Muscle layer of duodenum (tissue), 2 donors: ENCODE measurements around the gene SDE2.
"Not testable (repeated sequence)": the region's sequence is repeated elsewhere in the genome, so short reads cannot be mapped to it uniquely, and the experiment has no call there.

Source experiments
- H3K27ac ChIP-seq: one replicate; pipeline ENCODE4 v1.7.0; 2013; ENCODE audit warnings: mild to moderate bottlenecking, low read length
- H3K27me3 ChIP-seq: one replicate; pipeline ENCODE4 v1.7.0; 2013; ENCODE audit warnings: low read depth, mild to moderate bottlenecking, control low read depth, low read length
- H3K36me3 ChIP-seq, 2 donors: one replicate each; pipeline ENCODE4 v1.7.0; 2013; ENCODE audit warnings: low read length in 2 of 2, control low read depth in 1 of 2, mild to moderate bottlenecking in 1 of 2; ENCODE audit not compliant: insufficient read depth in 2 of 2, control insufficient read depth in 1 of 2
- H3K4me1 ChIP-seq, 2 donors: one replicate each; pipeline ENCODE4 v1.7.0; 2013; ENCODE audit warnings: low read length in 2 of 2, mild to moderate bottlenecking in 2 of 2, control low read depth in 1 of 2, moderate library complexity in 1 of 2; ENCODE audit not compliant: insufficient read depth in 2 of 2, control insufficient read depth in 1 of 2
- H3K4me3 ChIP-seq, 2 donors: one replicate each; pipeline ENCODE4 v1.7.0; 2013; ENCODE audit warnings: low read length in 2 of 2, low read depth in 1 of 2, mild to moderate bottlenecking in 1 of 2
- H3K9me3 ChIP-seq, 2 donors: one replicate each; pipeline ENCODE4 v1.7.0; 2013; ENCODE audit warnings: low read length in 2 of 2, control low read depth in 1 of 2, mild to moderate bottlenecking in 1 of 2; ENCODE audit not compliant: control insufficient read depth in 1 of 2
- donor health status: healthy.

The SDE2 gene

GRCh38 chr1:225972344-225973152 is 26.6 kb downstream of the SDE2 start:
- no peak overlapping the region for H3K4me3 ChIP-seq
- H3K27me3 ChIP-seq, result no peaks in the 10 kb centered on the region
- H3K9me3 ChIP-seq, result no peaks in the 10 kb centered on the region
- H3K27ac ChIP-seq, result no peak overlapping the region
- peaks cover 0 to 4% of the 10 kb centered on the region in 2 donors for H3K36me3 ChIP-seq
- H3K4me1 ChIP-seq, result no peaks in the 10 kb centered on the region

- not testable (repeated sequence) for H3K4me1 ChIP-seq, H3K27me3 ChIP-seq, H3K9me3 ChIP-seq, H3K4me3 ChIP-seq, H3K36me3 ChIP-seq, H3K27ac ChIP-seq
Measured at GRCh38 chr1:225970592-225971157, 28.5 kb downstream of the SDE2 start.

GRCh38 chr1:225969751-225970150 is 29.4 kb downstream of the SDE2 start:
- not testable (repeated sequence) for H3K4me1 ChIP-seq, H3K27ac ChIP-seq, H3K9me3 ChIP-seq, H3K36me3 ChIP-seq, H3K27me3 ChIP-seq, H3K4me3 ChIP-seq

- no peak overlapping the region for H3K27ac ChIP-seq
- no peaks in the 10 kb centered on the region for H3K9me3 ChIP-seq
- H3K27me3 ChIP-seq, result no peaks in the 10 kb centered on the region
- no peak overlapping the region for H3K4me3 ChIP-seq
- no peaks in the 10 kb centered on the region for H3K4me1 ChIP-seq
- H3K36me3 ChIP-seq, result no peaks in the 10 kb centered on the region
Measured at GRCh38 chr1:225965231-225965630, 33.9 kb downstream of the SDE2 start.

- Histone ChIP-seq H3K9me3 (no peaks in the 10 kb centered on the region), H3K36me3 (no peaks in the 10 kb centered on the region), H3K4me1 (no peaks in the 10 kb centered on the region), H3K27me3 (no peaks in the 10 kb centered on the region), H3K4me3 (no peak overlapping the region), H3K27ac (no peak overlapping the region)
Measured at GRCh38 chr1:225963735-225964530, 35.2 kb downstream of the SDE2 start.

GRCh38 chr1:225962440-225962975 is 36.6 kb downstream of the SDE2 start:
- Histone ChIP-seq H3K27me3 (no peaks in the 10 kb centered on the region), H3K36me3 (no peaks in the 10 kb centered on the region), H3K4me1 (no peaks in the 10 kb centered on the region)

GRCh38 chr1:225961659-225962439 is 37.3 kb downstream of the SDE2 start:
- Histone ChIP-seq H3K27me3 (no peaks in the 10 kb centered on the region), H3K9me3 (no peaks in the 10 kb centered on the region), H3K27ac (no peak overlapping the region), H3K4me3 (no peak overlapping the region), H3K36me3 (no peaks in the 10 kb centered on the region), H3K4me1 (no peaks in the 10 kb centered on the region)

More at GRCh38 chr1:225962440-225962975, 36.6 kb downstream of the SDE2 start:
- no peak overlapping the region for H3K27ac ChIP-seq
- no peaks in the 10 kb centered on the region for H3K9me3 ChIP-seq
- no peak overlapping the region for H3K4me3 ChIP-seq

GRCh38 chr1:225958041-225958440 is 41.1 kb downstream of the SDE2 start:
- H3K9me3 ChIP-seq, result no peaks in the 10 kb centered on the region
- H3K4me1 ChIP-seq, result no peaks in the 10 kb centered on the region
- H3K27me3 ChIP-seq, result no peaks in the 10 kb centered on the region
- no peak overlapping the region for H3K4me3 ChIP-seq
- H3K27ac ChIP-seq, result no peak overlapping the region
- H3K36me3 ChIP-seq, result no peaks in the 10 kb centered on the region

GRCh38 chr1:225954753-225955152 is 44.4 kb downstream of the SDE2 start:
- no peaks in the 10 kb centered on the region for H3K27me3 ChIP-seq
- H3K9me3 ChIP-seq, result no peaks in the 10 kb centered on the region
- no peaks in the 10 kb centered on the region for H3K36me3 ChIP-seq
- H3K27ac ChIP-seq, result no peak overlapping the region
- H3K4me3 ChIP-seq, result no peak overlapping the region
- no peaks in the 10 kb centered on the region for H3K4me1 ChIP-seq

GRCh38 chr1:225953315-225953714 is 45.8 kb downstream of the SDE2 start:
- no peak overlapping the region for H3K27ac ChIP-seq
- H3K27me3 ChIP-seq, result no peaks in the 10 kb centered on the region
- no peaks in the 10 kb centered on the region for H3K4me1 ChIP-seq
- no peak overlapping the region for H3K4me3 ChIP-seq
- H3K9me3 ChIP-seq, result no peaks in the 10 kb centered on the region
- H3K36me3 ChIP-seq, result no peaks in the 10 kb centered on the region
